Mammary epithelial cell (primary cell): ENCODE measurements around the gene CHST14.

Source experiments
- CTCF ChIP-seq, 2 donors: IDR thresholded peaks in 1 of 2; conservative IDR thresholded peaks in 1 of 2; 2 replicates each; pipeline ENCODE4 v1.5.1; 2011 to 2012; ENCODE audit warnings: inconsistent platforms in 2 of 2, low read length in 2 of 2, mild to moderate bottlenecking in 2 of 2, control low read depth in 1 of 2, low read depth in 1 of 2; ENCODE audit not compliant: insufficient read depth in 1 of 2; ENCODE audit errors: extremely low read depth in 1 of 2
- EZH2 ChIP-seq: IDR thresholded peaks from 2 replicates; pipeline ENCODE4 v1.6.1; 2012; ENCODE audit warnings: low read length, inconsistent platforms, borderline replicate concordance

- TF ChIP-seq CTCF (conservative IDR thresholded peaks at IDR 0.05 in 1 of 2, IDR thresholded peaks at IDR 0.05 in 1 of 2; ENCODE audit: extremely low read depth in 1 of 2, insufficient read depth in 1 of 2, low read depth in 1 of 2, low read length in 2 of 2) (no peak), EZH2 (no peak)
Observed at GRCh38 chr15:40470423-40471104, at the start of gene CHST14.
